Measurements from ENCODE around the gene ALKBH4. TPM values are rescaled to one million over a fixed set of nuclear protein-coding genes. Genes with fewer than 3 reads are reported as not detected.

ALKBH4 gene
- total and polyA plus RNA-seq, 2 of the 8 experiments (the other 6 are each of a cell fraction or from before 2014, with no cell fraction given): 10.2 to 16.6 TPM

DNA sequence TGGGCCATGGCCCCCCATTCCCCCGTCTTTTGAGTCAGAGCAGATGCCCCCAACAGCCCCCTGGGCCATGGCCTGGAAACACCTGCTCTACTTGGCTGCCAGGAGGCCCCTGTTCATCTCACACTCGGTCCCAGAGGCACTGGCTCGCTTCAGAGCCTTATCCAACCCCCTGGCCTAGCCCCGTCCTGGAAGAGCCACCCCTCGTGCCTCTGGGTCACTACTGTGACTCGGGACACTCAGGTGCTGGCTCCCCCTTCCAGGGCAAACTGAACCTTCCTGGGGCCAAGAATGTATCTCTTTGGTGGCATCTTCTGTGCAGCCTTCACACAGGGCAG is 7.1 kb upstream of the ALKBH4 start (continued):
- no peak for TF ChIP-seq FOSL1 (IDR thresholded peaks at IDR 0.05; ENCODE audit: insufficient read depth, low read depth, low read length)
